Mesodermal cell (in vitro differentiated cells): Measurements from ENCODE around the gene CALML3.
A peak's percentile ranks its signal among the peaks of the same experiment; 100 is the strongest.

Experiments
- H3K27ac ChIP-seq: 2 replicates; pipeline ENCODE4 v1.7.0; 2013; ENCODE audit warnings: mild to moderate bottlenecking, low read depth, low read length, moderate library complexity; ENCODE audit not compliant: severe bottlenecking
- H3K36me3 ChIP-seq: 2 replicates; pipeline ENCODE4 v1.7.1; 2013; ENCODE audit warnings: mild to moderate bottlenecking, low read length, moderate library complexity; ENCODE audit not compliant: control insufficient read depth, insufficient read depth
- H3K4me1 ChIP-seq: one replicate; pipeline ENCODE4 v1.7.1; 2013; ENCODE audit warnings: mild to moderate bottlenecking, low read length; ENCODE audit not compliant: insufficient read depth, control insufficient read depth, poor library complexity, severe bottlenecking
- H3K4me3 ChIP-seq: 2 replicates; pipeline ENCODE4 v1.7.0; 2013; ENCODE audit warnings: low read length, control low read depth, mild to moderate bottlenecking; ENCODE audit not compliant: insufficient read depth, poor library complexity, severe bottlenecking; ENCODE audit errors: extremely low read depth
- H3K9me3 ChIP-seq: 2 replicates; pipeline ENCODE4 v1.7.1; 2013; ENCODE audit warnings: mild to moderate bottlenecking, low read length, moderate library complexity; ENCODE audit not compliant: control insufficient read depth
- WGBS, 2 experiments: methylation state at CpG; one replicate each; pipeline ENCODE4 v1.1.5; 2013; ENCODE audit warnings: missing lambda C conversion rate in 2 of 2; ENCODE audit not compliant: insufficient coverage in 2 of 2; 5-methylcytosine and 5-hydroxymethylcytosine counted together

CALML3 gene

GRCh38 chr10:5537684-5538083, 12.9 kb downstream of the CALML3 start:
- Histone ChIP-seq H3K4me3 (no peak overlapping the region), H3K4me1 (peaks cover 25% of the 10 kb centered on the region), H3K36me3 (no peaks in the 10 kb centered on the region), H3K27ac (no peak overlapping the region), H3K9me3 (peaks cover 15% of the 10 kb centered on the region)
- WGBS, 2 experiments: 86 to 87% methylated on average over 5 to 6 of the region's 6 CpGs

- Histone ChIP-seq H3K27ac (peak overlapping the region; percentile 83), H3K36me3 (no peaks in the 10 kb centered on the region), H3K4me3 (no peak overlapping the region), H3K9me3 (peaks cover 19% of the 10 kb centered on the region), H3K4me1 (peaks cover 25% of the 10 kb centered on the region)
- WGBS, 2 experiments: 92 to 93% methylated on average over 9 of the region's 9 CpGs
These were observed 13.7 kb downstream of the CALML3 start for GRCh38 chr10:5538446-5538845.

DNA sequence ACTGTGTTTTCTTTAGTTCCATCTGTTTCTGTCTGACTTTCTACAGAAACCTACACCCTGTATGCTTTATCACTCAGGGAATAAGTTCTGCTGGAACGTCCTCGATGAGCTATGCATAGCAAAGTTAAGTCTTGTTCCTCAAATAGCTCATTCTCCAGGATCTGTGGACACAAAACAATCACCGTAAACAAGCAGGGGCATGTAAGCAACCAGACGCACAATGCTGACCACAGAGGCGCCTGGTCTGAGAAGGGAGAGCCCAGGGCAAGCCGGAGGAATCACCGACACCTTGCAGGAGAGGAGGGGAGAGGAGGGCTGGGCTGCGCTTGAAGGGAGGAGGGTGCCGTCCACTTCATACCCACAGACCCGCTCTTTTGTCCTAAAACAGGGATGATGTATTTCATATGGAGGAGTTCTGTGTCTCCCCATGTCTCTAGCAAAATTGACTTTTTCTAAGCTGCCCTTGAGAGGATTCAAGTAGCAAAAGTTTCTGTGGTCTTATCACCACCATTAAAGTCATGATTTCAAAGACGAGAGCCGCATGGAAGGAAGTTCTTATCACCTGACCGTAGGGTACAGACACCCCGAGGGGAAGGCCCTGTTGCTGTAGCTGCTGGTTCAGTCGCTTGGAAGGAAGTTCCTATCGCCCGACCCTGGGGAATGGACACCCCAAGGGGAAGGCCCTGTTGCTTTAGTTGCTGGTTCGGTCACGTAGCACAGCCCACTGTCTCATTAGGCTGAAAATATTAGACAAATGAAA, 14.3 kb downstream of the CALML3 start:
- Histone ChIP-seq H3K9me3 (peaks cover 23% of the 10 kb centered on the region), H3K4me1 (peaks cover 25% of the 10 kb centered on the region), H3K4me3 (no peak overlapping the region), H3K27ac (peak overlapping the region; percentile 83), H3K36me3 (no peaks in the 10 kb centered on the region)
- WGBS, 2 experiments: 86 to 92% methylated on average over 13 to 14 of the region's 19 CpGs

DNA sequence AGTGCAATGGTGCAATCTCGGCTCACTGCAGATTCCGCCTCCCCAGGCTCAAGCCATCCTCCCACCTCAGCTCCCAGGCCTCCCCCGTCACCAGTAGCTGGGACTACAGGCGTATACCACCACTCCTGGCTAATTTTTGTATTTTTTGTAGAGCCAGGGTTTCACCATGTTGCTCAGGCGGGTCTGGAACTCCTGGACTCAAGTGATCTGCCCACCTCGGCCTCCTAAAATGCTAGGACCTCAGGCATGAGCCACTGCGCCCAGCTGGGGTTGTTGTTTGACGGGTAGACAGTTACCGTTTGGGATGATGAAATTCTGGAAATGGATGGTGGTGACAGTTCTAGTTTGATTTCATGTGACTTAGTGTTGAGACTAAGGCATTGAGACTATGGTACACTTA, 15.3 kb downstream of the CALML3 start:
- peaks cover 30% of the 10 kb centered on the region for H3K4me1 ChIP-seq
- no peak overlapping the region for H3K27ac ChIP-seq
- H3K36me3 ChIP-seq: no peaks in the 10 kb centered on the region
- no peak overlapping the region for H3K4me3 ChIP-seq
- peaks cover 30% of the 10 kb centered on the region for H3K9me3 ChIP-seq
- 88 to 96% methylated on average over 5 to 9 of the region's 9 CpGs for WGBS, 2 experiments

DNA sequence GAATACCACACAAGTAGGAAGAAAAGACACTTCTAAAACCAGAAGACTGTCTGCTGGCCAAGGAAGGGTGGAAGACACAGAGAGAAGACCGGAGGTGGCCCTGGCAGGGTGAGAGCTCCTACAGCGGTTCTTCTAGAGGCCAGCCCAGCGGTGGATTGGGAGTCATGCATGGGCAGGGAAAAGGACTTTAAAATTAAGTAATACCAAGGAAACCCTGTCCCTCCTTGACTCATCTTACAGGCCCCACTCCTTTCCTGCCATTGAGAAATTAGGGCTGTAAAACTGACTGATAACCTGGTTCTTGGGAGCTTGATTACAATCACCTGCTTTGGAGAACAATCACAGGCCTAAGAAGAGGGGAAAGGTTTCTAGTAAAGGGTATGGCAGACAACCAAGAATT, 16.1 kb downstream of the CALML3 start:
- Histone ChIP-seq H3K27ac (no peak overlapping the region), H3K36me3 (no peaks in the 10 kb centered on the region), H3K4me3 (no peak overlapping the region), H3K9me3 (peaks cover 30% of the 10 kb centered on the region), H3K4me1 (peaks cover 37% of the 10 kb centered on the region)
- WGBS, 2 experiments: 83 to 85% methylated on average over 1 to 3 of the region's 3 CpGs

GRCh38 chr10:5542100-5542499, 17.3 kb downstream of the CALML3 start:
- Histone ChIP-seq H3K4me3 (no peak overlapping the region), H3K27ac (no peak overlapping the region), H3K4me1 (peaks cover 49% of the 10 kb centered on the region), H3K36me3 (no peaks in the 10 kb centered on the region), H3K9me3 (peaks cover 30% of the 10 kb centered on the region)
- 89% methylated on average over 1 of the region's 1 CpG; no CpG with 5 or more reads in 1 of the 2 experiments for WGBS, 2 experiments

DNA sequence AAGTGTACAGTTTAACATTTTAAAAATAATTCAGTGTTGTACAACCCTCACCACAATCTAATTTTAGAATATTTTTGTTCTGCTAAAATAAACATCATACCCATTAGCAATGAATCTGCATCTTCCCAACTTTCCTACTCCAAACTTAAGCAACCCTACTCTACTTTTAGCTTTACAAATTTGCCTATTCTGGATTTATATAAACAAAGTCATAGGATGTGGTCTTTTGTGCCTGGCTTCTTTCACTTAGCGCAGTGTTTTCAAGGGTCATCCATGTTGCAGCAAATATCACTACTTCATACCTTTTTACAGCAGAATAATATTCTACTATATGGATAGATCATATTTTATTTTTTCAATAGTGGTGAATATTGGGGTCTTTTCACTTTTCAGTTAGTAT, 18.9 kb downstream of the CALML3 start:
- Histone ChIP-seq H3K27ac (no peak overlapping the region), H3K4me3 (no peak overlapping the region), H3K9me3 (peaks cover 30% of the 10 kb centered on the region), H3K36me3 (no peaks in the 10 kb centered on the region), H3K4me1 (peaks cover 54% of the 10 kb centered on the region)
- no CpG with 5 or more reads among the region's 1 CpG for WGBS, 2 experiments

GRCh38 chr10:5544216-5544805, 19.6 kb downstream of the CALML3 start:
- Histone ChIP-seq H3K36me3 (no peaks in the 10 kb centered on the region), H3K4me3 (no peak overlapping the region), H3K4me1 (peaks cover 50% of the 10 kb centered on the region), H3K9me3 (peaks cover 30% of the 10 kb centered on the region), H3K27ac (no peak overlapping the region)
- 85 to 96% methylated on average over 5 to 6 of the region's 6 CpGs for WGBS, 2 experiments

DNA sequence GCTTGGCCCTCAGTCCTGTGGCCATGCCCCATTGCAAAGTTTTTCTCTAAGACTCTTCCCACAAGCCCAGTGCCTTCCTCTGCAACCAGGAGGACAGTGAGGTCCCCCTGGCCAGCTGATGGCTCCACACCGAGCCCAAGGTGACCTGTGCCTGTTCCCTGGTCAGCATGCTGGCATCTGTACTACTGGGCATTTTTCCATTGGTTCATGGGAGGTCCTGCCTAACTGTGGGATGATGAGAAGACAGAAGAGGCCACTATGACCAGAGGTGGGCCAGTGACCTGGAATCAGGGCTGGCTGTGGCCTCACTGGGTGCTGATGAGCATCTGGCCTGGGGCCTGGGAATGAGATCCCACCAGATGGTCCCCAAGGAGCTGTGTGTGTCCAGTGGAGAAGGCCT, 20.2 kb downstream of the CALML3 start:
- no peaks in the 10 kb centered on the region for H3K36me3 ChIP-seq
- 100% methylated on average over 1 of the region's 1 CpG; no CpG with 5 or more reads in 1 of the 2 experiments for WGBS, 2 experiments
- peaks cover 30% of the 10 kb centered on the region for H3K9me3 ChIP-seq

DNA sequence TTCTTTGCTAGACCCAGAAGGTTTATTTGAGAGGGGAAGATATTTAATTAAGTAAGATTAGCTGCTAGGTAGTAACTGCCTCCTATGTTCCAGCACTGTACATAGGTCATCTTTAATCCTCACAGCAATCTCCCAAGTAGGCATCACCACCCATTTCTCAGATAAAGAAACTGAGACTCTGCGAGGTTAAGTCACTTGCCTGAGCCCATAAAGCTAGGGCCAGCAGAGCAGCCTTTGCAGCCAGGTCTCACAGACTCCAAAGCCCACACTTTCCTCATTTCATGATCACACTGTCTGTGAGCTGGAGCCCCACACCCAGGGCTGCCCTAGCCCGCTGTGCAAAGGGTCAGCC, 20.6 kb downstream of the CALML3 start:
- Histone ChIP-seq H3K36me3 (no peaks in the 10 kb centered on the region), H3K4me3 (no peak overlapping the region), H3K27ac (peak overlapping the region; percentile 58), H3K4me1 (peaks cover 42% of the 10 kb centered on the region), H3K9me3 (peaks cover 29% of the 10 kb centered on the region)
- 96 to 100% methylated on average over 2 of the region's 2 CpGs for WGBS, 2 experiments

More for the DNA sequence above, 20.2 kb downstream of the CALML3 start:
- H3K27ac ChIP-seq: no peak overlapping the region
- no peak overlapping the region for H3K4me3 ChIP-seq
- peaks cover 43% of the 10 kb centered on the region for H3K4me1 ChIP-seq
